ENCODE measurements around the gene MBTD1.

DNA sequence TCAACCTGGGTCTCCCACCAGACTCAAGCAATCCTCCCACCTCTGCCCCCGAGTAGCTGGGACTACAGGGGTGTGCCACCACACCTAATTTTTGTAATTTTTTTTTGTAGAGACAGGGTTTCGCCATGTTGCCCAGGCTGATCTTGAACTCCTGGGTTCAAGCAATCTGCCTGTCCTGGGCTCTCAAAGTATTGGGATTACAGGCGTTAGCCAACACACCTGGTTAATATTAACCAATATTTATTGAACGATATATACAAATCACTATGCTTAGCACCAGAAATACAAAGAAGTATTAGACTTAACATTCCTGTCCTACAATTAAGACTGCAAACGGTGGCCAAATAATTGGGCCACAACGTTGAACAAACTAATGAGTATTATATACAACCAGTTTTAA, 4.2 kb downstream of the MBTD1 start:
- TF ChIP-seq, protein P1, sequence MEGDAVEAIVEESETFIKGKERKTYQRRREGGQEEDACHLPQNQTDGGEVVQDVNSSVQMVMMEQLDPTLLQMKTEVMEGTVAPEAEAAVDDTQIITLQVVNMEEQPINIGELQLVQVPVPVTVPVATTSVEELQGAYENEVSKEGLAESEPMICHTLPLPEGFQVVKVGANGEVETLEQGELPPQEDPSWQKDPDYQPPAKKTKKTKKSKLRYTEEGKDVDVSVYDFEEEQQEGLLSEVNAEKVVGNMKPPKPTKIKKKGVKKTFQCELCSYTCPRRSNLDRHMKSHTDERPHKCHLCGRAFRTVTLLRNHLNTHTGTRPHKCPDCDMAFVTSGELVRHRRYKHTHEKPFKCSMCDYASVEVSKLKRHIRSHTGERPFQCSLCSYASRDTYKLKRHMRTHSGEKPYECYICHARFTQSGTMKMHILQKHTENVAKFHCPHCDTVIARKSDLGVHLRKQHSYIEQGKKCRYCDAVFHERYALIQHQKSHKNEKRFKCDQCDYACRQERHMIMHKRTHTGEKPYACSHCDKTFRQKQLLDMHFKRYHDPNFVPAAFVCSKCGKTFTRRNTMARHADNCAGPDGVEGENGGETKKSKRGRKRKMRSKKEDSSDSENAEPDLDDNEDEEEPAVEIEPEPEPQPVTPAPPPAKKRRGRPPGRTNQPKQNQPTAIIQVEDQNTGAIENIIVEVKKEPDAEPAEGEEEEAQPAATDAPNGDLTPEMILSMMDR (conservative IDR thresholded peaks at IDR 0.05 in 1 of 2, IDR thresholded peaks at IDR 0.05 in 1 of 2; ENCODE audit: extremely low read depth in 1 of 2, insufficient read depth in 1 of 2, low read depth in 1 of 2, low read length in 2 of 2) = no peak
- no peak for TF ChIP-seq EZH2 (IDR thresholded peaks at IDR 0.05; ENCODE audit: borderline replicate concordance, low read length)
